Tibial nerve (tissue), 4 donors: ENCODE results near the gene CRELD1.

Experiments
- CTCF ChIP-seq, 5 experiments: fragments of 200-600 bp in 3 of 5; fragments of 450-650 bp in 2 of 5; sonication (generic) in 3 of 5; IDR thresholded peaks; one replicate each; pipeline ENCODE4 v1.5.1; 2016 to 2019; ENCODE audit warnings: antibody characterized with exemption in 5 of 5, mild to moderate bottlenecking in 3 of 5, moderate library complexity in 2 of 5
- EP300 ChIP-seq, 2 donors: sonication (generic); formaldehyde crosslinking; IDR thresholded peaks; one replicate each; pipeline ENCODE4 v1.6.1; 2017; ENCODE audit warnings: antibody characterized with exemption in 2 of 2, mild to moderate bottlenecking in 1 of 2
- POLR2A ChIP-seq, 2 donors: fragments of 450-650 bp; IDR thresholded peaks; one replicate each; pipeline ENCODE4 v1.6.1; 2017; ENCODE audit warnings: antibody characterized with exemption in 2 of 2, mild to moderate bottlenecking in 2 of 2, moderate library complexity in 2 of 2

GRCh38 chr3:9934235-9934621 is 594 bp downstream of the CRELD1 start:
- TF ChIP-seq POLR2A (IDR thresholded peaks at IDR 0.05) (no peak), EP300 (IDR thresholded peaks at IDR 0.05) (no peak), CTCF (IDR thresholded peaks at IDR 0.05) (no peak)
